ENCODE measurements around the gene C2orf92. TPM values are rescaled to one million over a fixed set of nuclear protein-coding genes. Genes with fewer than 3 reads are reported as not detected.

The C2orf92 gene
- total and polyA plus RNA-seq, 4 experiments from 2014 or later, result 13.0 to 13.3 TPM; not detected in 2

DNA sequence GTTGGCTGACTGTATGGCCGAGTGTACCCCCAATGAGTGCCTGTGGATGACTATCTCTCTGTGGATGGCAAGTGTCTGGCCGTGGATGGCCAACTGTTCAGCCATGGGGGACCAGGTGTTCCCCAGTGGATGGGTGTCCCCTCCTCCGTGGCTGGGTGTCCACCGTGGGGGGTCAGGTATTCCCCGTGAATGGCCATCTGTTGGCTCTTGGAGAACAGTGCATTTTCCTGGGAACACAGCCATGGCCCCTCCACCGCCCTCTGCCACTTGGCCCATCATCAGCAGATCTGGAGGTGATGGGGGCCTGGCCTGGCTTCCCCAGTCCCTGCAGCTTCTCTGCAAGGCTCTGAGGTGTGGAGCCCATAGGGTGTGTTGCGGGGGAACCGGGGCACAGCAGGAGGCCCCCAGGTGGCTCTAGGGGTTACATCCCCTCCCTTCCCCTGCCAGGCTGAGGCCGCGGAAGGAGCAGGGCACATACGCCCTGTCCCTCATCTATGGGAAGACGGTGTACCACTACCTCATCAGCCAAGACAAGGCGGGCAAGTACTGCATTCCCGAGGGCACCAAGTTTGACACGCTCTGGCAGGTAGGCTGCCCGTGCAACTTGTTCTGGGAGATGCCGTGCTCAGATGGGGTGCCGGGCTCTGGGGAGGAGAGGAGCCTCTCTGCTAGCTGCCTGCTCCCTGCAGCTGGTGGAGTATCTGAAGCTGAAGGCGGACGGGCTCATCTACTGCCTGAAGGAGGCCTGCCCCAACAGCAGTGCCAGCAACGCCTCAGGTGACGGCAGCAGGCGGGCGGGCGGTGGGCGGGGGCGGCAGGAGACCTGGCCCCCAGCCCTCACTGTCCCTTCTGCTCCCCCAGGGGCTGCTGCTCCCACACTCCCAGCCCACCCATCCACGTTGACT, 63.2 kb downstream of the C2orf92 start:
- Histone ChIP-seq H3K9me3 (ENCODE audit: control insufficient read depth in 1 of 2, low read length in 2 of 2) (no peaks in the 10 kb centered on the region), H3K27me3 (ENCODE audit: insufficient read depth, low read length) (no peaks in the 10 kb centered on the region), H3K27ac (ENCODE audit: low read depth, low read length) (no peak overlapping the region), H3K4me3 (ENCODE audit: low read length in 2 of 2) (no peak overlapping the region), H3K4me1 (ENCODE audit: insufficient read depth, low read length) (peaks cover 18% of the 10 kb centered on the region), H3K36me3 (ENCODE audit: insufficient read depth, low read length) (peaks cover 93% of the 10 kb centered on the region)
- Mint-ChIP-seq H3K9me3 (peaks cover 0 to 6% (median 0%) of the 10 kb centered on the region in 8 donors), H3K36me3 (peaks cover 58 to 68% of the 10 kb centered on the region in 2 donors), H3K27me3 (no peaks in the 10 kb centered on the region), H3K4me1 (peaks cover 25 to 47% (median 34%) of the 10 kb centered on the region in 4 donors), H3K4me3 (no peak overlapping the region), H3K27ac (peak overlapping the region in 1 of 7 donors; percentile 92)
- intact Hi-C loops (cut with micrococcal nuclease), result no loop called here
- ChIA-PET POLR2A (ENCODE audit: partially characterized antibody) (interaction anchor here (1.1 kb wide), 1 partner anchor 10 kb away, joined by 4 read pairs; no protein-coding TSS in a partner anchor), CTCF (ENCODE audit: partially characterized antibody) (interaction anchor here (1.1 to 2.3 kb wide), 2 partner anchors 22 to 32 kb away, joined by 4 to 9 read pairs; no protein-coding TSS in a partner anchor)
- no peak for DNase-seq

- ChIA-PET POLR2A (ENCODE audit: partially characterized antibody) (interaction anchor here (0.9 to 1.4 kb wide), 3 partner anchors 9 to 19 kb away, joined by 3 to 7 read pairs (median 4); partner anchors contain the start of gene ZAP70), CTCF (ENCODE audit: partially characterized antibody) (interaction anchor here (1.1 to 2.3 kb wide), 2 partner anchors 23 to 33 kb away, joined by 4 to 9 read pairs; no protein-coding TSS in a partner anchor)
- Mint-ChIP-seq H3K27me3 (no peaks in the 10 kb centered on the region), H3K27ac (peak overlapping the region in 4 of 7 donors; percentile 27 to 70 (median 42)), H3K36me3 (peaks cover 56 to 66% of the 10 kb centered on the region in 2 donors), H3K9me3 (peaks cover 0 to 6% (median 0%) of the 10 kb centered on the region in 8 donors), H3K4me3 (no peak overlapping the region), H3K4me1 (peaks cover 18 to 43% (median 31%) of the 10 kb centered on the region in 4 donors)
- no peak for DNase-seq
- peaks cover 10% of the 10 kb centered on the region for H3K4me1 ChIP-seq (ENCODE audit: insufficient read depth, low read length)
- intact Hi-C loops (cut with micrococcal nuclease), result no loop called here
- no peak overlapping the region for H3K27ac ChIP-seq (ENCODE audit: low read depth, low read length)
- no peaks in the 10 kb centered on the region for H3K27me3 ChIP-seq (ENCODE audit: insufficient read depth, low read length)
- no peaks in the 10 kb centered on the region for H3K9me3 ChIP-seq (ENCODE audit: control insufficient read depth in 1 of 2, low read length in 2 of 2)
- peaks cover 93% of the 10 kb centered on the region for H3K36me3 ChIP-seq (ENCODE audit: insufficient read depth, low read length)
- no peak overlapping the region for H3K4me3 ChIP-seq (ENCODE audit: low read length in 2 of 2)
These were observed 64.0 kb downstream of the C2orf92 start for GRCh38 chr2:97733341-97734035.

DNA sequence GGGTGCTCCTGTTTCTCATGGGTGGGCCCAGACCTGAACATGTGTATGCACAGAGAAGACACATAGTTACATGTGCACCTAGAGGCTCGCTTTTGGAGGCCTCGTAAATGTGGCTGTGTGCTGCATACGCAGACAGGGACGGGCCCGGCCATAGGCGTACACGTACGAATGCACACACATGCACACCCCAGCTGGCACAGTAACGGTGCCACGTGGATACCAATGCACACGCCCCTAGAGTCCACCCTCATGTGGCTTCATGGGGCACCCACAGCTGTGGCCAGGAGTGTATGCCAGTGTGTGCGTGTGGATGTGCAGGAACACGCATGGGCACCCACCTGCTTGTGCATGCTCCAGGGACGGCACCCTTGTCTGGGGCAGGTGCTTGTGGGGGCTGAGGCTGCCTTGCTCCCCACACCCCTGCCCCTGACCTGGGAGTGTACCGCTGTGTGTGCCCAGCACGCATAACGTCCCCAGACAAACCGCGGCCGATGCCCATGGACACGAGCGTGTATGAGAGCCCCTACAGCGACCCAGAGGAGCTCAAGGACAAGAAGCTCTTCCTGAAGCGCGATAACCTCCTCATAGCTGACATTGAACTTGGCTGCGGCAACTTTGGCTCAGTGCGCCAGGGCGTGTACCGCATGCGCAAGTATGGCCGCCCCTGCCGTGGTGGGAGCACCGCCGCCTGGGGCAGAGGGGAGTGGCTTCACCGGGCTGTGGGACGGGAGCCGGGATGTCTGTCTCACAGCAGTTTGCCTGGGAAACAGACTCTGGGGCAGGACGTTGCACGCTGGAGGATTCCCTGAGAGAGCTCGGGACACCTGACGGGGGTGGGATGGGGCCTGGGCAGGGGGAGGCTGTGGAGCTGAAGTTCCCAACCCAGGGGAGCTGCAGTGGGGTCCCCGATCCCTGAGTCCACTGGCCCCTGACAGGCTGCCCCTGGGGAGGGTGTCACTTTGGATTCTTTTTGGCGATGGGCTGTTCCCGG, 64.8 kb downstream of the C2orf92 start:
- Mint-ChIP-seq H3K27me3 (no peaks in the 10 kb centered on the region), H3K27ac (peak overlapping the region in 3 of 7 donors; percentile 15 to 47 (median 27)), H3K36me3 (peaks cover 55 to 65% of the 10 kb centered on the region in 2 donors), H3K4me3 (no peak overlapping the region), H3K9me3 (peaks cover 0 to 6% (median 0%) of the 10 kb centered on the region in 8 donors), H3K4me1 (peaks cover 12 to 42% (median 31%) of the 10 kb centered on the region in 4 donors)
- POLR2A ChIA-PET (ENCODE audit: partially characterized antibody), result interaction anchor here (0.9 to 1.4 kb wide), 4 partner anchors 8 to 34 kb away, joined by 3 to 7 read pairs (median 4); partner anchors contain the start of gene ZAP70
- H3K4me3 ChIP-seq (ENCODE audit: low read length in 2 of 2), result no peak overlapping the region
- DNase-seq, result no peak
- intact Hi-C loops (cut with micrococcal nuclease), result no loop called here
- peaks cover 94% of the 10 kb centered on the region for H3K36me3 ChIP-seq (ENCODE audit: insufficient read depth, low read length)
- H3K27ac ChIP-seq (ENCODE audit: low read depth, low read length), result no peak overlapping the region
- CTCF ChIA-PET (ENCODE audit: partially characterized antibody), result interaction anchor here (1.1 to 2.3 kb wide), 2 partner anchors 24 to 34 kb away, joined by 4 to 9 read pairs; no protein-coding TSS in a partner anchor
- H3K9me3 ChIP-seq (ENCODE audit: control insufficient read depth in 1 of 2, low read length in 2 of 2), result no peaks in the 10 kb centered on the region
- H3K4me1 ChIP-seq (ENCODE audit: insufficient read depth, low read length), result peaks cover 8% of the 10 kb centered on the region
- H3K27me3 ChIP-seq (ENCODE audit: insufficient read depth, low read length), result no peaks in the 10 kb centered on the region

GRCh38 chr2:97735161-97735561, 65.6 kb downstream of the C2orf92 start:
- H3K36me3 Mint-ChIP-seq, result peaks cover 48 to 61% of the 10 kb centered on the region in 2 donors
- CTCF ChIA-PET (ENCODE audit: partially characterized antibody), result interaction anchor here (1.2 to 2.3 kb wide), 3 partner anchors 9 to 35 kb away, joined by 3 to 9 read pairs (median 5); no protein-coding TSS in a partner anchor
- intact Hi-C loops (cut with micrococcal nuclease), result no loop called here
- Histone ChIP-seq H3K27me3 (ENCODE audit: insufficient read depth, low read length) (no peaks in the 10 kb centered on the region), H3K27ac (ENCODE audit: low read depth, low read length) (no peak overlapping the region), H3K36me3 (ENCODE audit: insufficient read depth, low read length) (peaks cover 92% of the 10 kb centered on the region), H3K9me3 (ENCODE audit: control insufficient read depth in 1 of 2, low read length in 2 of 2) (no peaks in the 10 kb centered on the region), H3K4me3 (ENCODE audit: low read length in 2 of 2) (no peak overlapping the region), H3K4me1 (ENCODE audit: insufficient read depth, low read length) (peaks cover 11% of the 10 kb centered on the region)
- H3K4me1 Mint-ChIP-seq, result peaks cover 12 to 40% (median 29%) of the 10 kb centered on the region in 4 donors
- peak overlapping the region in 1 of 7 donors; percentile 21 for H3K27ac Mint-ChIP-seq
- no peak overlapping the region for H3K4me3 Mint-ChIP-seq
- POLR2A ChIA-PET (ENCODE audit: partially characterized antibody), result interaction anchor here (1.3 to 14.2 kb wide), 2 partner anchors 22 to 35 kb away, joined by 3 to 284 read pairs; partner anchors contain the start of gene ZAP70
- DNase-seq, result no peak
- H3K27me3 Mint-ChIP-seq, result no peaks in the 10 kb centered on the region
- peaks cover 0 to 2% (median 0%) of the 10 kb centered on the region in 8 donors for H3K9me3 Mint-ChIP-seq

DNA sequence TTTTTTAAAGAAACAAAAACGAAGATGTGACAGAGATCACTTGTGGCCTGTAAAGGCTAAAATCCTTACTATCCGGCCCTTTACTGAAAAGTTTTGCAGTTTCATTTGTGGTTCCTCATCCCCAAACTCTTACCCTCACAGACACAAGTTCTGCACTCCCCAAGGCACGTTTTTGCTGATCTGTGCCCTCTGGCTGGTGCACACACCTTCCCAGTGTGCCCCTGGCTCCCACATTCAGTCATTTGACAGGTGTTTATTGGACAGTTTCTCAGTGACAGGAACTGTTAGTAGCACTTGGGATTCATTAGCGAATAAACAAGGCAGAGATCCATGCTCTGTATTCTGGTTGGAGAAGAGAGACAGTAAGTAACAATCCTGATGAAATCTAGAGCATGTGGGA, 66.7 kb downstream of the C2orf92 start:
- ChIA-PET POLR2A (ENCODE audit: partially characterized antibody) (interaction anchor here (0.6 to 14.2 kb wide), 2 partner anchors 23 to 62 kb away, joined by 3 to 284 read pairs; partner anchors contain the start of gene ZAP70), CTCF (ENCODE audit: partially characterized antibody) (interaction anchor here (1.2 to 1.7 kb wide), 2 partner anchors 10 to 36 kb away, joined by 3 to 5 read pairs; no protein-coding TSS in a partner anchor)
- Mint-ChIP-seq H3K27me3 (no peaks in the 10 kb centered on the region), H3K36me3 (peaks cover 48 to 61% of the 10 kb centered on the region in 2 donors), H3K4me1 (peaks cover 12 to 42% (median 34%) of the 10 kb centered on the region in 4 donors), H3K27ac (peak overlapping the region in 5 of 7 donors; percentile 32 to 87 (median 38)), H3K9me3 (peaks cover 0 to 1% (median 0%) of the 10 kb centered on the region in 8 donors), H3K4me3 (peak overlapping the region in 1 of 8 donors; percentile 4)
- Histone ChIP-seq H3K27ac (ENCODE audit: low read depth, low read length) (no peak overlapping the region), H3K27me3 (ENCODE audit: insufficient read depth, low read length) (no peaks in the 10 kb centered on the region), H3K36me3 (ENCODE audit: insufficient read depth, low read length) (peaks cover 86% of the 10 kb centered on the region), H3K4me1 (ENCODE audit: insufficient read depth, low read length) (peaks cover 20% of the 10 kb centered on the region), H3K4me3 (ENCODE audit: low read length in 2 of 2) (no peak overlapping the region), H3K9me3 (ENCODE audit: control insufficient read depth in 1 of 2, low read length in 2 of 2) (no peaks in the 10 kb centered on the region)
- DNase-seq, result no peak
- intact Hi-C loops (cut with micrococcal nuclease), result no loop called here
